ENCODE results near the gene OR2T11.

DNA sequence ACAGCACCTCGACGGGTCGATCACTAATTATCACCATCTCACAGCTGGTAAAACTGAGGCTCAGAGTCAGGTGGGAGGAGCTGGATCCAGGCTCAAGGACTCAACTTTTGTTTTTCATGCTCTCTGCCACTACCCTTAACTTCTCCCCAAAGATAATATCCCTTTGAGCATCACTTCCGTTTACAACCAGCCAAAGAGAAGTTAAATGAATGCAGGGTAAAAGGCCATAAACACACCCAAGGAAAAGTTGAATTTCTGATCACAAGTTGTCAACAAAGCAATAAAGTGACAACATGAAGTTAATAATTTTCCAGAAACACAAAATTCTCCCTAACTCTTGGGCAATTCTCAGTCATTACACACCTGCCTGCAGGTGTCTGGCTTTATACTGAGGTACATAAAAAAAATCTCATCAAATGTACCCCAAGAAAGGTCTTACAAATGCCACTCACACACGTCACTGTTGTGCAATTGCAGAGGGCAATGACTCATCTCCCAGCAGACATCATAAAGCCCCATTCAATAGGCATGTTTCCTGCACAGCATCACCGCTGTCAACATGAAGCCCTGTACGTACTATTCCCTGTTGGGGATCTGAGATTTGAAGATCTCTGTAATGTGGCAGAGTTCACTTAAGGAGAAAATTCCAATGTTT is 3.4 kb downstream of the OR2T11 start:
- TF ChIP-seq EZH2 (IDR thresholded peaks at IDR 0.05; ENCODE audit: borderline replicate concordance) (no peak), EZH2phosphoT487 (IDR thresholded peaks at IDR 0.05; ENCODE audit: low read depth, severe bottlenecking, unreplicated experiment) (no peak)
- TF ChIP-seq, protein P1, sequence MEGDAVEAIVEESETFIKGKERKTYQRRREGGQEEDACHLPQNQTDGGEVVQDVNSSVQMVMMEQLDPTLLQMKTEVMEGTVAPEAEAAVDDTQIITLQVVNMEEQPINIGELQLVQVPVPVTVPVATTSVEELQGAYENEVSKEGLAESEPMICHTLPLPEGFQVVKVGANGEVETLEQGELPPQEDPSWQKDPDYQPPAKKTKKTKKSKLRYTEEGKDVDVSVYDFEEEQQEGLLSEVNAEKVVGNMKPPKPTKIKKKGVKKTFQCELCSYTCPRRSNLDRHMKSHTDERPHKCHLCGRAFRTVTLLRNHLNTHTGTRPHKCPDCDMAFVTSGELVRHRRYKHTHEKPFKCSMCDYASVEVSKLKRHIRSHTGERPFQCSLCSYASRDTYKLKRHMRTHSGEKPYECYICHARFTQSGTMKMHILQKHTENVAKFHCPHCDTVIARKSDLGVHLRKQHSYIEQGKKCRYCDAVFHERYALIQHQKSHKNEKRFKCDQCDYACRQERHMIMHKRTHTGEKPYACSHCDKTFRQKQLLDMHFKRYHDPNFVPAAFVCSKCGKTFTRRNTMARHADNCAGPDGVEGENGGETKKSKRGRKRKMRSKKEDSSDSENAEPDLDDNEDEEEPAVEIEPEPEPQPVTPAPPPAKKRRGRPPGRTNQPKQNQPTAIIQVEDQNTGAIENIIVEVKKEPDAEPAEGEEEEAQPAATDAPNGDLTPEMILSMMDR (IDR thresholded peaks at IDR 0.05; ENCODE audit: poor library complexity), result no peak
